HG03159 (cell line): Measurements from ENCODE around the gene NRF1.
"Not testable (repeated sequence)": the region's sequence is repeated elsewhere in the genome, so short reads cannot be mapped to it uniquely, and the experiment has no call there.

ENCODE experiments used
- ATAC-seq: cut with Tn5 transposase; IDR thresholded peaks from one replicate; pipeline ENCODE4 v1.9.1; 2021; ENCODE audit warnings: mild to moderate bottlenecking, moderate library complexity; ENCODE audit not compliant: unreplicated experiment

The NRF1 gene

DNA sequence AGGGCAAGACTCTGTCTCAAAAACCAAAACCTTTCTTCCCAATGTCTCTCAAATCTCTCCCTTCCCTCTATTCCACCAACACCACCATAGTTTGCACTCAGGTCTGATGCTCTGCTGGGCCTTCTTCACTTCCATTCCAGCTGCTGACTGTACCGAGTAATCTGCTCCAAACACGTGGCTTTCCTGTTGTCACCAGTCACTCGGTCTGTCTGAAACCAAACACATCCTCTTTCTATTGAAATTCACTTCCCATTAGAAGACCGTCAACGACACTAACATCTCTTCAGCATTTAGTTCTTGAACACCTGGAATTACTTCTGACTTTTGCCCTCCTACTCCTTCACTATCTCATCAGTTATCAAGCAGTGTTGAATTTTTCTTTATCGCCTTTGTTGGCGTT lies 4.7 kb upstream of the NRF1 start:
- ATAC-seq: no peak

DNA sequence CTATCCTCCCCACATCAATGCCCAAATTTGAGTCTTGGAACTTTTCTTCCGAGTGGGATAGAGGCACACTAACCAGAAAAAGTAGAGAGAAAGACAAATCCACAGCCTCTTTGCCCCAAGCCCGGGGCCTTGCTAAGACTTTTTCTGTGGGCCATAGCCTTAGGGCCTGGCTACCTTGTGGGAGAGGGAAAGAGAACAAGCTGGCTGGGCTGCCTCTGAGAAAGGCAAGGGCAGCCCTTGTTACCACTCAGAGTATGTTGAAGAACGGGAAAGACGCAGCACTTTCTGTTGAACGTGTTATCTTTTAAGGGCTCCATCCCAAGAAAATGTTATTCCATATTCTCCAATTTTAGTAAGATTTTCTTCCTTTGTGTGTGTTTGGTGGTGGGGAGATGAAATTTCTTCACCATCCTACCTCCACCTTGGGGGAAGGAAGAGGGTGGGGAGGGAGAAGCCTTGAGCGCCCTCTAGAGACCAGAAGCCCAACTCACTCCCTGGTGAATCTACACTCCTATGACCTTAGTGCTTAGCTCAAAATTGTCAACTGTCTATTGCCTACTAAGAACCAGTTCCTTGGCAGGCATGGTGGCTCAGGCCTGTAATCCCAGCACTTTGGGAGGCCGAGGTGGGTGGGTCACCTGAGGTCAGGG lies 3.9 kb upstream of the NRF1 start:
- no peak for ATAC-seq

DNA sequence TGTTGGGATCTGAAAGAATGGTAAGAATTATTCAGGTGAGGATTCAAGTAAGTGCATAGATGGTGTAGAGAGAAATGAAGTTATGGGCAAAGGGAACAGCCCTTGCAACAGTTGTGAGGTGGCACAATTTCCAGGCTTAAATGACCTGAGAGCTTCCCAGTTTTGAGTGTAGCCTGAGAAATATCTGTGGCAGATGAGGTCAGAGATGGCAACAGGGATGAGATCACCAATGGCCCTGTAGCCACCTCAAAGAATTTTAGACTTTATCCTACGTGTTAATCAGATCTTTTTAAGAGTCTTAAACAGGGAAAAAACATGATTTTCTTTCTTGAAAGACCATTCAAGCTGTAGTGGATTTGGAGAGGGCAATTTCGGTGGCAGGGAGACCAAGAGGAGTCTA lies 1.9 kb upstream of the NRF1 start:
- ATAC-seq: no peak

DNA sequence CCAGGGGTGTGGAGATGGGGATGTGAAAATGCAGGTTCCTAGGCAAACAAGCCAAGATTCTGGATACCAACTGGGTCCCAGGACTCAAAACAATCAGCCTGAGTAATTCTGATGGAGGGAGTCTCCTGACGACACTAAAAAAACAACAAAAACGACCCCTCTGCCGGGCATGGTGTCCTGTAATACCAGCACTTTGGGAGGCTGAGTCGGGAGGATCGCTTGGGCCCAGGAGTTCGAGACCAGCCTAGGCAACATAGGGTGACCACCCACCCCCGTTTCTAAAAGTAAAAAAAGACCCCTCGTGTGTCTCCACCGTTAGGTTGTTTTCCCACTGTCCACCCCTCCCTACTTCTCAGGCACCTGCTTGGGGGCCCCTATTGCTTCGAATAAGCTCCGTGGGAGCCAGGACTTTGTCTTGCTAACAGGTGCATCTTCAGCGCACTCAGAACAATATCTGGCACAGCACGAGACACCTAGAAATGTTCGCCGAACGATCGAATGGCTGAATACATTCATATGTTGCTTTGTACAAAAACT lies 743 bp upstream of the NRF1 start:
- ATAC-seq: no peak

DNA sequence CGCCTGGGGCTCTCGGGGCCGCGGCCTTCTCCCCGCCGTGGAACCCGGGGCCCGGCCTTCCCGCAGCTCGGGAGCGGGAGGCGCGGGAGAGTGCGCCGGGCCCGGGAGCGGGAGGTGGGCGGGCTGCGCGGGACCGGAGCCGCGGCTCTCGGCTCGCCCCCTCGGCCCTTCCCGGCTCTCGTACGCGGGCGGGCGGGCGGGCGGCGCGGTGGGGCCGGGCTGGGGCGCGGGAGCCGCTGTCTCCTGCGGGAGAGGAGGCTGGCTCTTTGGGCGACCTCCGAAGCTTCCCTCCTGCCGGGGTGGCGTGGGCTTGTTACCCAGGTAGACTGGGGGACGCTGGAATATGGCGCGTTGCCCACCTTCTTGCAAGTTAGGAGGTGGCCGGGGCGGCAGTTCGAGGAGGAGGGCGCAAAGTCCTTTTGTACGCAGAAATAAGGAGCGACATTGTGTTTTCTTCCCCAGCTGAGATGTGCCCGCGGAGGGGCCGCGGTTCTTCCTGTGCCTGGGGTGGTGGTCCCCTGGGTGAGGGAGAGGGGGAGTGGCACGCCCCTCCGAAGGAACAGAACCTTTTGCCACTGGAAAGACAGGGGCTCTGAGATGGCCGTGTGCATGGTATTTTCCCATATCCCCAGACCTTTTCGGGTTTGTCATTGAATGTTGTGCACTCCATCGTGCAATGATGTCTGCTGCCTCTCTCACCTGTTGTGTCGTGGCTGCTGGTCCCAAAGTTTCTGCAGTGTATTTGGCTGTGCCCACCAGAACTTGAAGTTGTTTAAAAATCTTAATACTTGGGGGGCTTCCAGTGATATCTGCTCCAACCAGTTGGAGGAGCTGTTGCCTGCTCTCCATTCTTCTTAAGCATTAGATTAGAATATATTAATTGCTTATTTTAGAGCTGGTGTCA lies 844 bp downstream of the NRF1 start:
- ATAC-seq: peak; percentile 11

DNA sequence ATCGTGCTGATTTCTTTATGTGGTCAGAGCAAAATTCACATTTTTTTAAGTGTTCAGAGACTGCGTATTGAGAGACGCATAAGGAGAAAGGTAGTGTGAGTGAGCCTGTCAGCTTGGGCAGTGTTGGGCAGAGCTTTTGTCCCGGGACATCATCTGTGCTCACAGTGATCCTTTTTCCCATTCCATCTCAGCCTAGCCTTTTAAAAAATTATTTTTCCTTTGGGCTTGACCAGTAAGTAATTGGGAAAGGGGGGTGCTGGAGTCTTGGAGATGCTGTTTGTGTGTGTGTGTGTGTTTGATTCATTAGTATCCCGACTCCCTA lies 1.5 kb downstream of the NRF1 start:
- no peak for ATAC-seq

DNA sequence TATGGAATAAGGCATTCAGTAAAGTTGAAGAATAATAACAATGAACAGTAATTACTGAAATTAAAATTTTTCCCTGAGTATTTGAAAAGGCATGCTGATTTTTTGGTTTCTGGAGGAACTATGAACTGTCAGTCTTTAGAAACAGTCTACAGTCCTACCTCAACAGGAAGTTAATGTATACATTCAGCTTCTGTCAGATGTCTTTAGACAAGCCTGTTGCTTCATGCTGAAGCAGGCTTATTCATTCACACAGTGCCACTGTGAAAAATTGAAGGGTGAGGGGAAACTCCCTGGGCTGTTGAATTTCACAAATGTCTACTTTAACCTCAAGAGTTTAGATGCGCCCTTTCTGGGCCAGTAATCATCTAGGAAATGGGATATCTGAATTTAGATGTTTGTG lies 3.5 kb downstream of the NRF1 start:
- ATAC-seq: peak; percentile 50

DNA sequence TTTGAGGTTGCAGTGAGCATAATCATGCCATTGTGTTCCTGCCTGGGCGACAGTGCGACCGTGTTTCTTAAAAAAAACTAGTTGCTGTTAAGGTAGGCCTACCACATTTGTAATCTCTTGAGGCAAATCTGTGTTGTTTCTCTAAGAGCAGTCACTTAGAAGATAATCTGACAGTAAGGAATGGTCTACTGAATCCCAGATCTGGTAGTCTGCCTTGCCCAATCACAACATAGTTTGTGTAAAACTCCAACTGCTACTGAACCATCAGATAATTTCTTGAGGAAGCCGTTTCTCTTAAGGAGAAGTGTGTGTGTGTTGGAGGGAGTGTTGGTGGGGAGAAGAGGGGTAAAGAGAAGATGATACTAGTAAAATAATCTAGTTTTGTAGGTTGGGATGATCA lies 5.0 kb downstream of the NRF1 start:
- ATAC-seq: no peak

DNA sequence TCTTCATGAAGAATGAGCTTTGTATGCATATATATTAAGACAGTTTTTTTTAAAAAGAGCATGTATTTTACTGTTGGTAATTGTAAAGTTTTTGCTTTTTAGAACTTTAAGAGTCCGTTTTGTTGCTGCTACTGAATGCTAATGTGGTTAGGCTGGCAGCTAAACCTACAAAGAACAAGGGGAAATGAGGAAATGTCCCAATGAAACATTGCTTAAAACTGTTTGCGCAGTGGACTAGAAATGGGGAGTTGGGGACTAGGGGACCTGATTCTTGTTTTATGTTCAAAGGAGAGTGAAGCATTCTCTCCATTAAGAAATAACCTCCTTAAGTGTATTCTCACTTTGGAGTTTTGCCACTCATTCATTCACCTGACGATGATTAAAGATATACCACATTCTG lies 5.7 kb downstream of the NRF1 start:
- no peak for ATAC-seq

DNA sequence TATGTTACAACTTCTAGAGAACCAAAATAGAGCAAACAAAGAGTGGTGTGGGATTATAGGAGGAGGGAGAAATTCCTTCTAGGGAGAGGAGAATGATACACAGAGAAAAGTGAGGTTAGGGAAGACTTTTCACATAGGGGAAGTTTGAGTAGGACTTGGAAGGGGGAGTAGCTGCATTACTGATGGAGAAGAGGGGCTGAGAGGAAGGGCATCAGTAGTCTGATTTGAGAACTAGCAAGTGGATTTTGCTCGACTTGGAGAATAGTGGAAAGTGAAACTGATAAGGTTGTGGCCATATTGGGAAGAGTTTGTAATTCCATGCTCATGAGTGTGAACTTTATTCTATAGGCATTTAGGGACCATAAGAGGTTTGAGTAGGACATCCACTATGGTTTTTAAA lies 6.1 kb downstream of the NRF1 start:
- no peak for ATAC-seq

DNA sequence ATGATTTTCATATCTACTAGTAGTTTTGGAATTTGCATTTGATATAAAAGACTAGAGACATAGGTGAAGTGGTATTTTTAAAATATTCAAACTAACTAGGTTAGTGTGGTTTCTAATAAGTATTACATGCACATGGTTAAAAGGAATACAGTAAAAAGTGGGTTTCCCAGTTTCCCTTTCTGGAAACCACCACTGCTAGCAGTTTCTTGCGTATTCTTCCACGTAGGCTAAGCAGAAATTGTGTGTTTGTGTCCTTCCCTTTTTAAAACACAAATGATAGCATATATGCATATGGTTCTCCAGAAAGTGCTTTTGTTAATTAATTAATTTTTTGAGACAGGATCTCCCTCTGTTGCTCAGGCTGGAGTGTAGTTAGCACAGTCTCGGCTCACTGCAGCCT lies 15.4 kb downstream of the NRF1 start:
- ATAC-seq: no peak

DNA sequence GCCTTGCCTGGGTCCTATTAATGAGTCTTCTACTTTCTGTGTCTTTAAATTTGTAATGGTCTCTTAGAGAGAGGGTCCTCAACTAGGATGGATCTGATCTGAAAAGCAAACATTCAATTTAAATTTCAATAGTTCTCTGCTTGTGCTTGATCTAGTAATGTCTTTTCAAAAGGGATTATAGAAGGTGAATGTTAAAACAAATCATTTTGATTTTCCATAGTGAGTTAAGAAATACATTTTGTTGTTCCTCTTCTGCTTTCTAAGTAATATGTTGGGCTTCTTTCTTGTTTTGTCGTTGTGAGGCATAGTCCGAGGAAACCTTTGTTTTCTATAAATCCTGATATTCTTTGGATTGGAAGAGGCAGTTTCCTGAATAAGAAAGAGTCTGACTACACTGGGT lies 18.8 kb downstream of the NRF1 start:
- ATAC-seq: no peak

DNA sequence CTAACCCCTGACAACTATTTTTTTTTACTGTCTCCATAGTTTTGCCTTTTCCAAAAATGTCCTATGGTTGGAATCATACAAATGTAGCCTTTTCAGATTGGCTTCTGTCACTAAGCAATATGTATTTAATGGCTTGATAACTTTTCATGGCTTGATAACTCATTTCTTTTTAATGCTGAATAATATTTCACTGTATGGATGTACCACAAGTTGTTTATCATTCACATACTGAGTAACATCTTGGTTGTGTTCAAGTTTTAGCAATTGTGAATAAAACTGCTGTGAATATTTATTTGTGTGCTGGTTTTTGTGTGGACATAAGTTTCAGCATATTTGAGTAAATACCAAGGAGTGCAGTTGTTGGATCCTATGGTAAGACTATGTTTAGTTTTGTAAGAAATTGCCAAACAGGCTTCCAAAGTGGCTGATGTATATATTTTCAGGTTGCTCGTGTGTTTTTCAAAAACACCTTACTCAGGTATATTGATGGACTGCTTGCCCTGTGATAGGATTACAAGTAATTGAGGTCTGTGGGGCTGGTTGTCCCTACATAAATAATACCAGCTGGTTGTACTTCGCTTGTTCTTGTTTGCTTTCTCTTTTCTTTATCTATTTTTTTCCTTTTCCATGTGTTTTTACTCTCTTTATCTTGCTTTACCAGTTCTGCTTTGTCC lies 23.0 kb downstream of the NRF1 start:
- ATAC-seq: no peak

DNA sequence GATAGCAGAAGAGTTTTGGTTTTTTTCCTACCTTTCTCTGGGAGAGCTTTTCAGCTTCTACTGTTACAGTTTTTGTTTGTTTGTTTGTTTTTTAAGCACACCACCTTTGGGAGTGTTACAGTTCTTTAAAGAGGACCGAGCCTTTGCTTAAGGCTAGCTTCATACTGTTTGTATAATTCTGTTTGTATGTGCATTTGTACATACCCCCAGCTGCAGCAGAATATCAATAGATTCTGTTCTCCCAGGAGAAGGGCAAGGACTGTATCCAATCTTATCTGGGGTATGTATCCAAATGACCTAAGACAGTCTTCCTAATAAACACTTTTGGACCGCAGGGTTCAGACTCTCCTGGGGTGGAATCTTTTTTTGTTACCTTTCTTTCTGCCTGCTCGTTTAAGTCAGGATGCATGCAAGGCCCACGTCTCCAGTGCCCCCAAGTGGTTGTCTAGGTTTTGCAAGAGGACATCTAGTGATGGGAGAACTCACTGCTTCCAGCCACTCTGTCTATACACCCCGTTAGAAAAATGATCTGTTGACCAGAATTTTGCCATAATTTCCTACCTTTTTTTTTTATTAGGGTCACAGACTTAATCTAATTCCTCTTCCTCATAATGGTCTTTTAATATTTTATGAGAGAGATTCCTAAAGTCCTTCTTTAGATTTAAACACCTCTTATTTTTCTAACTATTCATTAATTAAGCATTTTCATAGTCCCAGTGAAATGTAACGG lies 23.9 kb downstream of the NRF1 start:
- ATAC-seq: peak; percentile 79

DNA sequence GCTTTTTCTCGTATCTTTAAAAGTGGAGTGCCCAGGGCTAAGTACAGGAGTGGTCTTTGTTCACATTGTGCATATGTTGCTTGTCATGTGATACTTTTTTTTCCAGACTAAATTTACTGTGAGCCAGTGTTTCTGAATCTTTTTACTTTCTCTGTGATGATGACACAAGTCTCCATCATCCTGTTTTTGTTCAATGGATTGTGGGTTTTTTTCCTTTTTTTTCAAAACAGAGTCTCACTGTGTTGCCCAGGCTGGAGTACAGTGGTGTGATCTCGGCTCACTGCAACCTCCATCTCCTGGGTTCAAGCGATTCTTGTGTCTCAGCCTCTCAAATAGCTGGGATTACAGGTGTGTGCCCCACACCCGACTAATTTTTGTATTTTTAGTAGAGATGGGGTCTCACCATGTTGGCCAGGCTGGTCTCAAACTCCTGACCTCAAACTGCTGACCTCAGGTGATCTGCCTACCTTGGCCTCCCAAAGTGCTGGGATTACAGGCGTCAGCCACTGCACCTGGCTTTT lies 24.6 kb downstream of the NRF1 start:
- ATAC-seq: not testable (repeated sequence)

DNA sequence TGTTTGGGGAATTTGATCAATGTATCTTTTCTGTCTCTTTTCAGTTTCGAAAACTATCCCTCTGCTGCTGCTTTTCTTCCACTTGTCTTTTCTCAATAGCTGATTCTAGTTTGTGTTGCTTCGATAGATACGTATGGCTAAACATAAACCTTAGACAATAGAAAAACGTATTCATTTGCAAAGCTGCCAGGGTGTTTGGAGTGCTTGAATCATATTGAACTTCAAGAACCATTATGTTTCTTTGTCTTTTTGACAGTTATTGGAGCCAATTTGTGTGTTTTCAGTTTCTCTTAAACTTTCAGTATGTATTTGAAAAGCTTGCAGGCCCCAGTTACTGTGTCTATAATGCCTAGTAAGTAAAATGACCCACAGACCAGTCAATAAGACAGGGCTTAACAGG lies 25.1 kb downstream of the NRF1 start:
- no peak for ATAC-seq

DNA sequence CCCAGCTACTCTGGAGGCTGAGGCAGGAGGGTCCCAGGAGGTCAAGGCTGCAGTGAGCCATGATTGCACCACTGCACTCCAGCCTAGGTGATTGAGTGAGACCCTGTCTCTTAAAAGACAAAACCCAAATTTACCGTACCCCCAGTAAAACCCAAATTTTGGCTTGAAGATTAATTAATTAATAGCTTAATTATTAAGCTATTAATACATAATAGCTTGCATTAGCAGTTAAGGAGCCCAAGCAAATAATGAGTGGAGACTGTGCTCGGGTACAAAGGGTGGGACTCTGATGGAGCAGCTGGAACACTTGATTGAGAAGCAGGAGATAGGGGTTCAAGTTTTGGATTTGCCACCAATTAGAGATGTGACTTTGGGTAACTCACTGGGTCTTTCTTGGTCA lies 28.9 kb downstream of the NRF1 start:
- no peak for ATAC-seq

DNA sequence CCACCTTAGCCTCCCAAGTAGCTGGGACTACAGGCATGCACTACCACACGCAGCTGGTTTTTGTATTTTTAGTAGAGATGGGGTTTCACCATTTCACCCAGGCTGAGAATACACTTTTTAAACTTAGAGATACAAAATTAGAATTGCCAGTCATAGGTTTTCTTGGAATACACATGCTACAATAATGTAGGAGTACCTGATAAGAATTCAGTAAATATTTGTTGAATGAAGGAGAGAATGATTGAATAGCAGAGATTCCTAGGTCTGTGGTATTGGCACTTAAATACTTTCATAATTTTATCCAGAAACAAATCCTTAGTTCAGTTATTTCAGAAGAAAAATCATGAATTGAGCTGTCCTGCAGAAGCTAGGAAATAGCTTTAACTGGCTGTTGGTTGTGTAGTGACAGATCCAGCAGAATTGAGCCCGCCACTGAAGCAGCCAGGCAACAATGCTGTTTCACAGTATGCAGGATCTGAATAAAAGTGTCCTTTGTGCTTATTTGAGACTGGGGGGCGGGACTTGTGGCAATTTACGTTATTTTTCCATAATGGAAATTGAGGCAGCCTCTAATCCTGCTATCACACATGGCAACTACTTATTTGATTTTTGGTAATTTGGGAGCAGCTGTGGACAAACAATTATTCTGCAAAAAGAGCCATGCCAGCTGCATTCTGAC lies 31.5 kb downstream of the NRF1 start:
- ATAC-seq: no peak

DNA sequence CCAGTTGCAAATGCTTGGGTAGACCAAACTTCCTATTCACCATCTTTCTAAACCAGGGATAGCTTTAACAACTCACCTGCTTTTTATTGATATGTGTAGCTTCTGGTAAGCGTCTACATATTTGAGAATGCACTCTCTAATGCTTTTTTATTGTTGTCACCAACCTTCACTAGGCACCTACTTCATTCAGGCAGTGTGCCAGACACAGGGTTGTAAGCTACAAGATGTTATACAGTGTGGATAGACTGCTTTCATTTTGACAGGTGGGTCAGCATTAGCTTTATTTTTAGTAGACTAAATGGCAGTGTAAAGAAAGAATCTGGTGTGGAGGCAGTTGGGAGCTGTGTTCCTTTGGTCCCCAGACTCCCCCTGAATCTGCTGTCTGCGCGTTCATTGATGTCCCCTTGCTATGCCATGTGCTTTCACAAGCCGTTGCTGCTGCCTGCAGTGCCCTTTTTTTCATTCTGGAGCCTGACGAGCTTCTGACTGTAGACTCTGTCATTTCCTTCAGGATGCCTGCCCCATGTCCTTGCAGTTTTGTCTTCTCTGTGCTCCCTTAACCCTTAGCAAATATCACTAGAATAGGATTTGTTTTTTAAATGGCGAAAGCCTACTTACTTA lies 32.1 kb downstream of the NRF1 start:
- no peak for ATAC-seq

DNA sequence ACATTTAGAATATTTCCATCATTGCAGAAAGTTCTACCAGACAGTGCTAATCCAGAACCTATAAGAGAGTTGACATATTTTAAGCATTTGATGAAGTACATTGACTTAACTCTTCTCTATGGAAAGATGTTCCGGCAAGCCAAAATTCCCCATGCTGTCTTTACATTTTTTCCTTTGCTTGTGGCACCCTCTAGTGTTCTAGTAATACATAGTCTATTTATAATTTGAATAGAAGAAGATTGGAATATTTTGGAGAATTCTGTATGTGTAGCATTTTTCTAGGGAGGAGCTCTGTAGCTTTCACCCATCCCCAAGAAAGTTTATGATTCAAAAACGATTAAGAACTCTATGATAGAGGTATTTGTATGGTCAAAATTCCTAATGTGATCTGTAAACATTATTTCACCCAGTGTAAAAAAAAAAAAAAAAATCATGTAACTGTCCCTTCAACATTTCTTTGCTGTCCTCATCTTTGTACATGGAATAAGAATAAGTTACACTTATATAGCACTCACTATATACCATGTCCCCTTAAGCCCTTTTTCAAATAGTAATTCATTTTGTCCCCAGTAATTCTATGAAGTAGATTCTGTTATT lies 33.2 kb downstream of the NRF1 start:
- ATAC-seq: no peak
